ENCODE results near the gene DIS3L2.

DIS3L2 gene

DNA sequence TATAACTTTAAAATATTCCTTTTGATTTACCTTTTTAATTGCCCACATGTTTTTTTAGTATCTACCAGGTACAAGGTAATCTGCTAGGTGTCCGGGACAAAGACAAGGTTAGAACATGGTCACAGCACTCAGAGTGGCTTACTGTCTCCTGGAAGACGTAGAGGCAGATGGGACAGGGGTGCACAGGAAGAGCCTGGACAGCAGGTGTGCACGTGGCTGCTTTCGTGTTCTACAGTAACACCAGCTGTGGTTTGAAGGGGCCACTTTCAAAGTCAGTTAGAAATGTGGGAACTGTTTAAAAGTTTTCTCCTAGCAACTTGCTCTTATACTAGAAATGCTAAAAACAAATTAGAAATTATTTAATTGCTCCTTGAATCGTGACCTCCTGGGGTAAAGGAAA is 314.2 kb downstream of the DIS3L2 start:
- DNase-seq (ENCODE audit: low spot score), result no peak
- TF ChIP-seq, protein P1, sequence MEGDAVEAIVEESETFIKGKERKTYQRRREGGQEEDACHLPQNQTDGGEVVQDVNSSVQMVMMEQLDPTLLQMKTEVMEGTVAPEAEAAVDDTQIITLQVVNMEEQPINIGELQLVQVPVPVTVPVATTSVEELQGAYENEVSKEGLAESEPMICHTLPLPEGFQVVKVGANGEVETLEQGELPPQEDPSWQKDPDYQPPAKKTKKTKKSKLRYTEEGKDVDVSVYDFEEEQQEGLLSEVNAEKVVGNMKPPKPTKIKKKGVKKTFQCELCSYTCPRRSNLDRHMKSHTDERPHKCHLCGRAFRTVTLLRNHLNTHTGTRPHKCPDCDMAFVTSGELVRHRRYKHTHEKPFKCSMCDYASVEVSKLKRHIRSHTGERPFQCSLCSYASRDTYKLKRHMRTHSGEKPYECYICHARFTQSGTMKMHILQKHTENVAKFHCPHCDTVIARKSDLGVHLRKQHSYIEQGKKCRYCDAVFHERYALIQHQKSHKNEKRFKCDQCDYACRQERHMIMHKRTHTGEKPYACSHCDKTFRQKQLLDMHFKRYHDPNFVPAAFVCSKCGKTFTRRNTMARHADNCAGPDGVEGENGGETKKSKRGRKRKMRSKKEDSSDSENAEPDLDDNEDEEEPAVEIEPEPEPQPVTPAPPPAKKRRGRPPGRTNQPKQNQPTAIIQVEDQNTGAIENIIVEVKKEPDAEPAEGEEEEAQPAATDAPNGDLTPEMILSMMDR (conservative IDR thresholded peaks at IDR 0.05; ENCODE audit: low read depth), result no peak
- ChIA-PET CTCF (no interaction called here), POLR2A (ENCODE audit: low non-redundant PET) (no interaction called here)
- H3K27ac ChIP-seq, result no peak overlapping the region

DNA sequence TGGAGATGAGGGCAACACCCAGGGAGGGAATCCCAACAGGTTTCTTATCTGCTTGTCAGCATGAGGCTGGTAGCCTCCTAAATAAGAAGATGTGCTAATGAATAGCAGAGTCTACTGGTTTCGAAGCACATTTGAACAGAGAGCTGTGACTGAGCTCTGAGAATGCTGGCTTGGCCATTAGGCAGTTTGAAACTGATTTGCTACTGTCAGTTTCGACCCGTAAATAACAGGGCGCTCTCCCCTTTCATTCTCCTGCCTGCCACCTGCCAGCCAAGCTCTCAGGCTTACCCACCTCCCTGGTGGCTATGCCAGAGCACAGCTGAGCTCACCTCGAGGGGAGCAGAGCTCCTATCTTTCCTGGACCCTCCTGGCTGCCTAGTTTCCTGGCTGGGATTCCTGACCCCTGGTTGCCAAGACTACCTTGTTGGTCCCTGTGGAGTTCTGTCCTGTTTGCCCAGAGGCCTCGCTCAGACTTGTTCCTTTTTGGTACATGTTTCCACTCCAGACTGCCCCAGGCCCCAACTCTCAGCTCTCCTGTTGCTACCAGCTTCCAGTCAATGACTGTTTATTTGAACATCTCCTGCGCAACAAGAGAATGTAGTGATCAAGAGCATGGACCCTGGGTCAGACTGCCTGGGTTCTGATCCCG is 314.7 kb downstream of the DIS3L2 start:
- POLR2A ChIA-PET (ENCODE audit: low non-redundant PET), result no interaction called here
- DNase-seq (ENCODE audit: low spot score), result no peak
- CTCF ChIA-PET, result interaction anchor here (0.7 kb wide), 1 partner anchor 876 kb away, joined by 3 read pairs; no protein-coding TSS in a partner anchor
- peak overlapping the region; percentile 25 for H3K27ac ChIP-seq
- TF ChIP-seq, protein P1 (conservative IDR thresholded peaks at IDR 0.05; ENCODE audit: low read depth), result no peak

DNA sequence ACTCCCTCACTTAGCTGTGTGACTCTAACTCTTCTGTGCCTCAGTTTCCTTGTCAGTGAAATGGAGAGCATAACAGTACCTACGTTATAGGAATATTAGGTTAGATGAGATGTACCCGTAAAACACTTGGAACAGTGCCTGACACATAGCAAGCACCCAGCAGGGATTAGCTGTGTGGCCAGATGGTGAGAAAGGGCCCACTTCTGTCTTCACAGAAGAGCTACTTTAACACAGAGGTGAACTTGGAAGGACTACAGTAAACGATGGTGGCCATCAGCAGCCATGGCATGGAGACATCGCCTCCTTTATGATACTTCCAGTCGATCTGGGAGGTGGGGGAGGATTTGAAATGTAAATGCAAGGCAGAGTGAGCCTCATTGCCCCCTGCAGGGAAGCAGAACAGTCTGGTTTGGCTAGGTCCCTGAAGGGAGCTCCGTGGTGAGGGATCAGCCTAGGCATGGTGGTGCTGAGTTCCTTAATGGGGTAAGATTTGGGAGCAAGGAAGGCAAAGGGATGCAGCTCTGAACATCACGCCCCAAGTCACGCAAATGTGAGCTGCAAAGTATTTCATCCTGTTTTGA is 315.3 kb downstream of the DIS3L2 start:
- POLR2A ChIA-PET (ENCODE audit: low non-redundant PET), result no interaction called here
- no peak overlapping the region for H3K27ac ChIP-seq
- DNase-seq (ENCODE audit: low spot score), result no peak
- CTCF ChIA-PET, result interaction anchor here (0.6 to 0.7 kb wide), 3 partner anchors 12 to 876 kb away, joined by 3 read pairs; no protein-coding TSS in a partner anchor
- TF ChIP-seq, protein P1 (conservative IDR thresholded peaks at IDR 0.05; ENCODE audit: low read depth), result no peak

DNA sequence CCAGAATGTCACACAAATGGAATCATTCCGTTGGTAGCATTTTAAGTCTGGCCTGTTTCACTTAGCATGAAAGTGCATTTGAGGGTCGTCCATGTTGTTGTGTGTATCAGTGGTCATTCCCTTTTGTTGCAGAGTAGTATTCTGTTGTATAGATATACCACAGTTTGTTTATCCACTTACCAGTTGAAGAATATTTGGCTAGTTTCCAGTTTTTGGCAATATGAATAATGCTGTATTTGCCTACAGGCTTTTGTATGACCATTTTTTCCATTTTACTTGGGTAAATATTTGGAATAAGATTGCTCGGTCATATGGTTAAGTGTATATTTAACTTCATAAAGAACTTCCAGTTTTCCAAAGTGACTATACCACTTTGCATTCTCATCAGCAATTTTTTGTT is 317.0 kb downstream of the DIS3L2 start:
- CTCF ChIA-PET, result interaction anchor here (1.5 kb wide), 1 partner anchor 353 kb away, joined by 3 read pairs; no protein-coding TSS in a partner anchor
- H3K27ac ChIP-seq, result no peak overlapping the region
- no peak for DNase-seq (ENCODE audit: low spot score)
- POLR2A ChIA-PET (ENCODE audit: low non-redundant PET), result no interaction called here
- TF ChIP-seq, protein P1 (conservative IDR thresholded peaks at IDR 0.05; ENCODE audit: low read depth), result no peak

DNA sequence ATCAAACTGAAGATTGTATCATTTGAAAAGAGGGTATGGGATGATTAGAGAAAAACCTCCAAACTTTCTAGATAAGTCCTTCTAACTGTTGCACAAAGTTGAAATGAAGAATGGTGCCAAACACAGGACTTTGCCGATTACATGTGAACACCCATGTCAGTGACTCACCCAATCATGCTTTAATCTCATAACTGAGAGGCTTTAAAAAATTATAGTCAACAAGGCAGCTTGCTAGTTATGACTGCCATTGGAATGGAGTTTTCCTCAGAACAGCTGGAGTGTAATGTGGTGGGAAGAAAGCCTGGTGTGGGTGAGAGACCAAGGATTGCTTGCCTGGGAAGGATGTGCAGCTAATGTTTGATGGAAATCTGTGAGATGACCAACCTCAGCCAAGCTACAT is 318.8 kb downstream of the DIS3L2 start:
- CTCF ChIA-PET, result interaction anchor here (0.6 kb wide), 1 partner anchor 1163 kb away, joined by 3 read pairs; no protein-coding TSS in a partner anchor
- H3K27ac ChIP-seq, result no peak overlapping the region
- no peak for DNase-seq (ENCODE audit: low spot score)
- TF ChIP-seq, protein P1 (conservative IDR thresholded peaks at IDR 0.05; ENCODE audit: low read depth), result no peak
- POLR2A ChIA-PET (ENCODE audit: low non-redundant PET), result no interaction called here

DNA sequence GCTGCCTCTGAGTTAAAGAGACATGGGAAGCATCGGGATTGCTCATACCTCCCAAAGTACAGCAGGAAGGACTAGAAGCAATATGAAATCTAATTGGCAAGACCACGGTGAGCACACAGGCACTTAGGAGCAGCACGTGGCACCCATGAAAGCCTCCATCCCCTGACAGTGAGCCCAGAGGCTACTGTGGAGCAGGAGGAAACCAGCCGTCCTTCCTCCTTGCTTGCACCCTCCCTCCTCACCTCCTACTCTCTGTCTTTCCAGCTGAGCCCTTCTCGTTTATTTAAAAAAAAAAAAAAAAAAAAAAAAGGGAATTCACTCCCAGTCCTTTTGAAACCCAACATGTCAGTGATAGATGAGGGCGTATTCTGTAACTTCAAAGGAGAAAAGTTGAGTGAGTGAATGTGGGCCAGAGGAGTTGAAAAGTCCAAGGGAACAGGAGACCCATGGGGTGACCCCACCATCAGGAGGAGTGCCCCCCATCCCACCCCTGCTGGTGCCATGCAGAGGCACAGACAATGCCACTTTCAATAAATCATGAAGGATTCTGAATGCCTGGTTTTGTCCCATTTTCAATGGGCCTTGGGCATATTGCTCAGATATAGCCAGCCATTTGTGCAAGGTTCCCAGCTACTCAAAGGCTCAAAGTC is 320.5 kb downstream of the DIS3L2 start:
- ChIA-PET CTCF (interaction anchor here (0.7 kb wide), 1 partner anchor 86 kb away, joined by 3 read pairs; no protein-coding TSS in a partner anchor), POLR2A (ENCODE audit: low non-redundant PET) (no interaction called here)
- TF ChIP-seq, protein P1 (conservative IDR thresholded peaks at IDR 0.05; ENCODE audit: low read depth), result no peak
- no peak for DNase-seq (ENCODE audit: low spot score)
- H3K27ac ChIP-seq, result no peak overlapping the region

Measured in RWPE1 (cell line).